Fibroblast of the aortic adventitia (primary cell): Measurements from ENCODE around the gene SPATA24. TPM values are rescaled to one million over a fixed set of nuclear protein-coding genes. Genes with fewer than 3 reads are reported as not detected.

Source experiments
- DNase-seq: peaks from one replicate; pipeline ENCODE4 v3.0.0-alpha.2; 2010; ENCODE audit warnings: low read depth
- H3K4me3 ChIP-seq: 2 replicates; pipeline ENCODE4 v1.5.1; 2011; ENCODE audit warnings: low read depth, mild to moderate bottlenecking, control low read depth, low read length, moderate library complexity
- total RNA-seq: library from RNA; depleted of rRNA; stranded (reverse); fragments of >200 nt; gene quantifications from 2 replicates; pipeline ENCODE4 v1.2.3, GENCODE V29; 2012; ENCODE audit warnings: low replicate concordance
- TF ChIP-seq, protein P1 (sequence below): IDR thresholded peaks from 2 replicates; pipeline ENCODE4 v1.5.1; 2011; ENCODE audit warnings: mild to moderate bottlenecking, low read length, control low read depth, inconsistent platforms; ENCODE audit not compliant: insufficient read depth

Gene SPATA24
- total RNA-seq, 1 donor: 2.0 TPM

DNA sequence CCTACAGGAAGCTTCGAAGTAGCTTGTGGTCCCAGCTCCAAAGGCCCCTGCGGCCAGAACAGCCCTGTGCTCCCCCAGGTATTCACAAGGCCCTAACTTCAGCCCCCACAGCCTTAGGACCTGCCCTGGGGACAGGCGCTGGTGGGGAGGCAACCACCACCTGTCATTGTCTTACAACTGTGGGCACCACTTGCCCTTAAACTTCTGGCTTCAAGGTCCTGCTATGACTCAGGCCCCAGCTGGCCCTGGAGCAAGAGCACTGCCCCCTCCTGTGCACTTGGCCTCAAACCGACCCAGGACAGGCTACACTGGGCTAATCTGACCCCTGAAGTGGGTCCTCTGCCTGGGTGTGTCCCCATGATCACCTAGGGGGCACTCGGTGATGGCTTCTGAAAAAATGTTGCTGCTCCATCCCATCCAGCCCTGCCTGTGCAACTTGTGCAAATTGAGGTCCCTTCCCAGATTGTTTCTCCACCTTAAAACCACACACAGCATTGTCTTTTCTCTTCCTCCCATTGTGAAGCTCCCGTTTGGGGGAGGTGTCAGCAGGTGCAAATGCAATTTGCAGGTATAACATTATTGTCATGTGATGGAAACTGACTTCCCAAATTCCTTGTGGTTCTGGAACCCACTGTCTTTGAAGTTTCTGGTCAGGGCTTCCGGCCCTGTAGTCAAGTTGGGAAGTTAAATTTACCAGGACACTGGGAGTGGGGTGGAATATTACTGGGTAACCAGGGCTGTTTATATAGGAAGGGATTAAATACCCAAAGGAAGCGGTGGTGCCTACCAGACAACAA, 7.8 kb downstream of the SPATA24 start:
- H3K4me3 ChIP-seq: no peak overlapping the region
- no peak for DNase-seq
- TF ChIP-seq, protein P1, sequence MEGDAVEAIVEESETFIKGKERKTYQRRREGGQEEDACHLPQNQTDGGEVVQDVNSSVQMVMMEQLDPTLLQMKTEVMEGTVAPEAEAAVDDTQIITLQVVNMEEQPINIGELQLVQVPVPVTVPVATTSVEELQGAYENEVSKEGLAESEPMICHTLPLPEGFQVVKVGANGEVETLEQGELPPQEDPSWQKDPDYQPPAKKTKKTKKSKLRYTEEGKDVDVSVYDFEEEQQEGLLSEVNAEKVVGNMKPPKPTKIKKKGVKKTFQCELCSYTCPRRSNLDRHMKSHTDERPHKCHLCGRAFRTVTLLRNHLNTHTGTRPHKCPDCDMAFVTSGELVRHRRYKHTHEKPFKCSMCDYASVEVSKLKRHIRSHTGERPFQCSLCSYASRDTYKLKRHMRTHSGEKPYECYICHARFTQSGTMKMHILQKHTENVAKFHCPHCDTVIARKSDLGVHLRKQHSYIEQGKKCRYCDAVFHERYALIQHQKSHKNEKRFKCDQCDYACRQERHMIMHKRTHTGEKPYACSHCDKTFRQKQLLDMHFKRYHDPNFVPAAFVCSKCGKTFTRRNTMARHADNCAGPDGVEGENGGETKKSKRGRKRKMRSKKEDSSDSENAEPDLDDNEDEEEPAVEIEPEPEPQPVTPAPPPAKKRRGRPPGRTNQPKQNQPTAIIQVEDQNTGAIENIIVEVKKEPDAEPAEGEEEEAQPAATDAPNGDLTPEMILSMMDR: no peak

DNA sequence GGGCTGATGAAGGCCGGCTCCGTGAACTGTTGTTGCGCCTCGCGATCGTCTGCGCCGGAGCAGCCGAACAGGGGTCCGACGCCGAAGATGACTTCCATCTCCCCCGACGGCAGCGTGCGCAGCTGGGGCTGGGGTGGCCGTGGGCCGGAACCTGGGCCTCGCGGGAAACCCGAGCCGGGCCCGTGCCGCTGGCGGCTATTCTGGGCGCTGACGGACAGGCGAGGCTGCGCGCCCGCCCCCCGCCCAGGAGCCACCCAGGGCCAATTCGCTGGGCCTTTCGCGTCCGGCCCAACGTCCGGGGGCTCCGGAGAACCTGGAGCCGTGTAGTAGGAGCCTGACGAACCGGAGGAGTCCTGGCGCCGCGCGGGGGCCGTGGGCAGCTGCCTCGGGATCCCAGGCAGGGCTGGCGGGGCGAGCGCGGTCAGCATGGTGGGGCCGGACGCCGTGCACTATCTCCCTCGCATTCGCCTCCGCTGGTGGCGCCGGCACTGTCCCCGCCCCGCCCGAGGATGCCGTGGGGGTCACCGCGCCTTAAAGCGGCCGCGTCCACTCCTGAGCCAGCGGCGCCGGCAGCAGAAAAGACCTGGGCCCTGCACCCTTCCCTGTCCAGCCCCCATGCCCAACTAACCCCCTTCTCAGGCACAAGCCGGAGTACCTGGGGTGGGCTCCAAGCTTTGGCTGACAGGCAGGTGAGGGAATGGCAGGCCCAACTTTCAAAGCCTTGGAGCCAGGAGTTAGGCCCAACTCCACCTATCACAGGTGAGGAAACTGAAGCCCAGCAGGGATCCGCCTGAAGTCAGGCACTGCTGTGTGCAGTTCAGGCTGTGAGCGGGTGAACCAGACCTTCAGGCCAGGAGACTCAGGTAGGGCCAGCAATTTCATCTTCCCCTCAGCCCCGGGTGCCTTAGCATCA, 9.0 kb downstream of the SPATA24 start, which contains the start of gene PROB1:
PROB1 (minus strand) TSS at position 451 of the 913 bp plus-strand sequence; CDS start at position 428, 23 bp downstream.
- H3K4me3 ChIP-seq: peak within 1 kb of the TSS; percentile 33
- TF ChIP-seq, protein P1: no peak
- no peak for DNase-seq

DNA sequence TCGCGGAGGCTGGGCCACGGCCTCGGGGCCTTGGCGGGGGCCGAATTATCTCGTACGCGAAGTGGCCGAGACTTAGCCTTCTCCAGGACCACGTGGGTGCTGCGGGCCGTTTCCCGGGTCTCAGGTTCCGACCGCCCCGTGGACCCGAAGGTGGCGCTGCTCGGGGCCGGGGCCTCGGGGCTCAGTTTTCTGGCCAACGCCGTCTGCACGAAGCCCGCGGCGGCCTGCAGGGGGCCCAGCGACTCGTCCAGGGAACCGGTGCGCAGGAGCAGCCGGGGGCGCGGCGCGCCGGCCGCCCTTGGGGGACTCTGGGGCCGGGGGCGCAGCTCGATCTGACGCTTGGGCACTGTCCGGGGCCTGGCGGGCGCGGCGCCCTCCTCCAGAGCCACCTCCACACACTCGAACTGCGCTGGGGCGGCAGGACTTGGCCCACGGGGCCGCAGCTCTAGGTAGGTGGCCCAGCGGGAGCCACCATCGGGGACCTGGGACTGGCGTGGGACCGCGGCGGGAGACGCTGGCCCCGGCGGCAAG, 9.7 kb downstream of the SPATA24 start:
- peak overlapping the region; percentile 22 for H3K4me3 ChIP-seq
- TF ChIP-seq, protein P1: peak; percentile 37
- no peak for DNase-seq

DNA sequence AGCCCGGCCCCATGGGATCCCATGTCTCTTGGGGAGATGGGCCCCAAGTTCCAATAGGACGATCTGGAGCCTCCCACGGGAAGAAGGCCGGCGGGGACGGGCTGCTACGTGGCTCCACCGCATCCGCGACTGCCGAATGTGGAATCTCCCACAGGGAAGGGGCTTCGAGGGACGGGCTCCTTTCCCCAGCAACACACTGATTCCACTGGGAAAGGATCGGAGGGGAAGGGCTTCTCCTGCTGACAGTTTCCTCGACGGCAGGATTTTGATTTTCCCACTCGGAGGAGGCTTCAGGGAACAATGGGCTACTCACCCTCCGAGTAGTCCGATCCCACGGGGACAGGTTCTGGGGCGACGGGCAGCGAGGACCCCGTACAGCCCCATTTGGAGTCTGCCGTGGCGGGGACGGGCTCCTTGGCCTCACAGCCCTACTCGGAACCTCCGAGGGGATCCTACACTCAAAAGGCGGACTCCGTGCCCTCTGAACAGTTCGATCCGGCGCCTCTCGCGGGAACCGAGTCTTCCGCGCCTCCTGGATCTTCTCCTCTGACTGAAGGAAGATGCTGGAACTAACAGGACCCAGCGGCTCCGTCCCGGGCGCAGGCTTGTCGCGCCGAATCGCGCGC, 10.3 kb downstream of the SPATA24 start:
- TF ChIP-seq, protein P1: no peak
- DNase-seq: no peak
- peak overlapping the region; percentile 22 for H3K4me3 ChIP-seq

DNA sequence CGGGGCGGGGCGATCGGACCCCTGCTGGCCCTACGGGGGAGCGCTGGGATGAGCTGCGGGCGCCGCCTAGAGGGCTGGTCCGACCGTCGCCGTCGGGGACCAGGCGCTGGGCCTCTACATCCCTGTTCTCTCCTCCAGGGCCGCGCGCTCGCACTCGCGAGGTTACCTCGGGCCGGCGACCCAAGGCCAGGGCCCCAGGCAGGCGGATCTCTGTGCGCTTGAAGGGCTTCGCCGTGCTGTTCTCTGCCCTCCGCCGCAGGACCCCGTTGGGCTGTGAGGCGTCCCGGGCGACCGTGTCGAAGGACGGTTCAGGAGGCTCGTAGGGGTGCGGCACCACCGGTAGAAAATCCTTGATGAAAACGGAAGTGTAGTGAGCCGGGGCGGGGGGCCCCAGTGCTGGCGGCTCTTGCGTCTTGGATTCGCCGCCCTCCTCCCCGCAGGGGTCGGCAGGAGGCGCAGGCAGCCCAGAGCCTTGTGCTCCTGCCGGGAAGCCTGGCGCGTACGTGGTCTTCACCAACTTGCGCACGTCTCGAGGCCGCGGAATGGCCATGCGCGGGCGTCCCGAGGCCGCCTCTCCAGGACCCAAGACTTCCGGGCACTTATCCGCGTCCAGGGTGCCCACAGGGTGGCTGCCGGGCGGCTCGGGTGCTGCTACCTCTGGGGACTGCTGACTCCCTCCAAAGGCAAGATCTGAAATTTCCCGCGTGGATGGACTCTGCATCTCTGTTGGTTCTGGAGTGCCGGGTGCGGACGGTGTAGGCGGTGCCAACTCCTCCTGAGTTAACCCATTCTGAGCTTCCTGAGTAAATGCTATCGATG, 11.0 kb downstream of the SPATA24 start:
- TF ChIP-seq, protein P1: peak; percentile 57
- peak overlapping the region; percentile 25 for H3K4me3 ChIP-seq
- DNase-seq: no peak
